HEK293 (cell line): ENCODE results near the gene WDR88.
"Not testable (repeated sequence)": the region's sequence is repeated elsewhere in the genome, so short reads cannot be mapped to it uniquely, and the experiment has no call there.

Experiments used
- ATF2 ChIP-seq: fragments of 450-650 bp; formaldehyde crosslinking; IDR thresholded peaks from 2 replicates; pipeline ENCODE4 v1.5.1; 2016; ENCODE audit warnings: missing biosample characterization, missing genetic modification characterization, low read depth
- CTCF ChIP-seq: fragments of 450-650 bp; formaldehyde crosslinking; IDR thresholded peaks from 2 replicates; pipeline ENCODE4 v1.5.1; 2016; ENCODE audit warnings: missing biosample characterization, missing genetic modification characterization
- HOXA7 ChIP-seq: sonication (generic); formaldehyde crosslinking; IDR thresholded peaks from 2 replicates; pipeline ENCODE4 v1.8.1; 2022; ENCODE audit warnings: missing genetic modification reagents, borderline replicate concordance
- PBX3 ChIP-seq: sonication (generic); formaldehyde crosslinking; IDR thresholded peaks from 2 replicates; pipeline ENCODE4 v1.8.1; 2022; ENCODE audit warnings: mild to moderate bottlenecking, moderate library complexity, missing genetic modification reagents
- ZIC2 ChIP-seq: fragments of 450-650 bp; formaldehyde crosslinking; IDR thresholded peaks from 2 replicates; pipeline ENCODE4 v1.5.1; 2016; ENCODE audit warnings: missing biosample characterization, missing genetic modification characterization
- ZNF10 ChIP-seq: fragments of 450-650 bp; formaldehyde crosslinking; IDR thresholded peaks from 2 replicates; pipeline ENCODE4 v1.5.1; 2017; ENCODE audit warnings: missing biosample characterization, missing genetic modification characterization
- ZNF114 ChIP-seq: fragments of 450-650 bp; formaldehyde crosslinking; IDR thresholded peaks from 2 replicates; pipeline ENCODE4 v1.5.0; 2017; ENCODE audit warnings: missing biosample characterization, missing genetic modification characterization
- ZNF335 ChIP-seq: fragments of 450-650 bp; formaldehyde crosslinking; conservative IDR thresholded peaks from 2 replicates; pipeline ENCODE4 v1.5.1; 2016; ENCODE audit warnings: missing biosample characterization, missing genetic modification characterization
- ZNF670 ChIP-seq: fragments of 450-650 bp; formaldehyde crosslinking; IDR thresholded peaks from 2 replicates; pipeline ENCODE4 v1.5.1; 2016; ENCODE audit warnings: missing biosample characterization, missing genetic modification characterization, low read depth
- ZNF747 ChIP-seq: fragments of 450-650 bp; formaldehyde crosslinking; IDR thresholded peaks from 2 replicates; pipeline ENCODE4 v1.5.1; 2016; ENCODE audit warnings: missing biosample characterization, missing genetic modification characterization
- ZNF776 ChIP-seq: fragments of 450-650 bp; formaldehyde crosslinking; IDR thresholded peaks from 2 replicates; pipeline ENCODE4 v1.5.0; 2017; ENCODE audit warnings: missing biosample characterization, missing genetic modification characterization, borderline replicate concordance
- ZSCAN23 ChIP-seq: fragments of 450-650 bp; formaldehyde crosslinking; IDR thresholded peaks from 2 replicates; pipeline ENCODE4 v1.5.1; 2016; ENCODE audit warnings: missing biosample characterization, missing genetic modification characterization

- TF ChIP-seq ATF2 (tag by site-specific recombination); CTCF (tag by site-specific recombination); HOXA7; ZNF670 (tag by site-specific recombination); ZNF747; ZNF10; ZNF776; ZIC2 (tag by site-specific recombination); PBX3 (CRISPR knock-in tag); ZNF335 (tag by site-specific recombination); ZSCAN23; ZNF114 (tag by site-specific recombination): not testable (repeated sequence)
Observed at GRCh38 chr19:33154313-33154712, 22.4 kb downstream of the WDR88 start.
